ENCODE measurements around the gene CTDNEP1.

DNA sequence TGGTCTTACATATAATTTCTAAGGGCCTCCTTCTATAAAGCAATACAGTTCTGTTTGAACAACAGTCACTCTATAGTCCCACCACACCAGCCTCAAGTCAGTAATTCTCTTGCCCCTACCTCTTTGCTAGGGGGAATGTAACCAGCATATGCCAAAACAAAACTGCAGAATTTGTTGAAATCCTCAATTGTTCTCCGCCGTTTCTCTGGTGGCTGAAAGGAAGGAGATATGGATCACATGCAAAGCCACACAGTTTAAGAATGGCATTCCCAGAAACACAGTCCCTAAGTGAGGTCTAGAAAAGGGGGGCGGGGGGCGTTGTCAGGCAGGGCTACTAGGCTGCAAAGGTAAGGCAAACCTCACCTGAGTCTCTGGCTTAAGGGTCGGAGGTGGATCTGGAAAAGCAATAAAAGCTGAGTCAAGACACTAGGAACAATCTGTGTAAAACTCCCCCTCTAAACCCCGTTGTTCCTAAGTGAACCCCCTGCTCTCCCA lies 14.2 kb downstream of the CTDNEP1 start:
- TF ChIP-seq GABPA (IDR thresholded peaks at IDR 0.05; ENCODE audit: low read depth) (no peak), MEF2A (IDR thresholded peaks at IDR 0.05; ENCODE audit: borderline replicate concordance, low read depth) (no peak)
